IMR-90 (cell line): ENCODE results near the gene ALOX15B. TPM values are rescaled to one million over a fixed set of nuclear protein-coding genes. Genes with fewer than 3 reads are reported as not detected.

Experiments used
- ATAC-seq: fragments of 200-7000 bp; cut with Tn5 transposase; 2 replicates; pipeline ENCODE4 v1.9.1; 2020; ENCODE audit warnings: low read depth, mild to moderate bottlenecking, moderate library complexity
- BruUV-seq: library from RNA; stranded (reverse); fragments of 400-500 nt; replicated peaks from 2 replicates; lab custom pipeline; 2021; lab: Mats Ljungman, UMichigan
- CTCF ChIA-PET: fragments of 300-600 bp; formaldehyde crosslinking; extraction: SDS; loops from one replicate; lab custom pipeline; 2021; ENCODE audit warnings: antibody characterized with exemption; lab: Yijun Ruan, JAX
- POLR2A ChIA-PET: fragments of 300-600 bp; sonication (Branson Sonifier 250); formaldehyde crosslinking; loops from one replicate; lab custom pipeline; 2022; ENCODE audit warnings: antibody characterized with exemption; ENCODE audit not compliant: unreplicated experiment; lab: Charles Lee
- DNase-seq: peaks from one replicate; pipeline ENCODE4 v3.0.0; 2013
- H2AFZ ChIP-seq: replicated peaks from 2 replicates; pipeline ENCODE3; 2013; ENCODE audit warnings: low read length, mild to moderate bottlenecking; ENCODE audit not compliant: poor library complexity
- H2AK5ac ChIP-seq: 2 replicates; pipeline ENCODE4 v1.6.1; 2013; ENCODE audit warnings: low read depth, low read length, inconsistent platforms
- H2AK9ac ChIP-seq: replicated peaks from 2 replicates; pipeline ENCODE3; 2013; ENCODE audit warnings: mild to moderate bottlenecking, low read depth, low read length, moderate library complexity; ENCODE audit not compliant: poor library complexity
- H2BK120ac ChIP-seq: 2 replicates; pipeline ENCODE4 v1.6.1; 2013; ENCODE audit warnings: low read depth, low read length, inconsistent platforms
- H2BK15ac ChIP-seq: 3 replicates; pipeline ENCODE4 v1.6.1; 2013; ENCODE audit warnings: low read depth, low read length, inconsistent platforms
- H2BK20ac ChIP-seq: 2 replicates; pipeline ENCODE4 v1.6.1; 2013; ENCODE audit warnings: low read depth, mild to moderate bottlenecking, inconsistent platforms, low read length, moderate library complexity
- H2BK5ac ChIP-seq: 2 replicates; pipeline ENCODE4 v1.6.1; 2013; ENCODE audit warnings: mild to moderate bottlenecking, low read depth, low read length, inconsistent platforms; ENCODE audit not compliant: poor library complexity, severe bottlenecking
- H3K14ac ChIP-seq: replicated peaks from 2 replicates; pipeline ENCODE4 v1.6.1; 2013; ENCODE audit warnings: low read depth, low read length, inconsistent platforms
- H3K18ac ChIP-seq: 2 replicates; pipeline ENCODE4 v1.6.1; 2013; ENCODE audit warnings: low read depth, low read length, control low read depth
- H3K23ac ChIP-seq: 2 replicates; pipeline ENCODE4 v1.6.1; 2013; ENCODE audit warnings: low read depth, low read length, inconsistent platforms
- H3K27ac ChIP-seq: 2 replicates; pipeline ENCODE4 v1.5.1; 2013; ENCODE audit warnings: mild to moderate bottlenecking, control low read depth, low read length; ENCODE audit not compliant: insufficient read depth
- H3K27me3 ChIP-seq: 2 replicates; pipeline ENCODE4 v1.6.1; 2013; ENCODE audit warnings: low read length; ENCODE audit not compliant: control insufficient read depth, insufficient read depth
- H3K36me3 ChIP-seq: 2 replicates; pipeline ENCODE4 v1.6.1; 2013; ENCODE audit warnings: low read length, mixed read lengths; ENCODE audit not compliant: control insufficient read depth, insufficient read depth
- H3K4ac ChIP-seq: 2 replicates; pipeline ENCODE4 v1.6.1; 2013; ENCODE audit warnings: low read depth, low read length, inconsistent platforms
- H3K4me1 ChIP-seq: 2 replicates; pipeline ENCODE4 v1.6.1; 2013; ENCODE audit warnings: low read length, mixed read lengths; ENCODE audit not compliant: control insufficient read depth, insufficient read depth
- H3K4me2 ChIP-seq: 2 replicates; pipeline ENCODE4 v1.6.1; 2013; ENCODE audit warnings: low read depth, mild to moderate bottlenecking, control low read depth, low read length, moderate library complexity
- H3K4me3 ChIP-seq: 2 replicates; pipeline ENCODE4 v1.5.1; 2013; ENCODE audit warnings: low read depth, mild to moderate bottlenecking, control low read depth, low read length, moderate library complexity; ENCODE audit not compliant: insufficient read depth
- H3K56ac ChIP-seq: 2 replicates; pipeline ENCODE4 v1.6.1; 2013; ENCODE audit warnings: low read length, inconsistent platforms; ENCODE audit not compliant: insufficient read depth; ENCODE audit errors: extremely low read depth
- H3K79me1 ChIP-seq, 2 experiments: 2 replicates each; pipeline ENCODE4 v1.6.1; 2013; ENCODE audit warnings: low read length in 2 of 2, inconsistent platforms in 1 of 2, low read depth in 1 of 2
- H3K9ac ChIP-seq: 2 replicates; pipeline ENCODE4 v1.6.1; 2013; ENCODE audit warnings: low read depth, low read length, control low read depth
- H3K9me1 ChIP-seq: 2 replicates; pipeline ENCODE4 v1.6.1; 2013; ENCODE audit warnings: low read length, inconsistent platforms; ENCODE audit not compliant: insufficient read depth
- H3K9me3 ChIP-seq: 2 replicates; pipeline ENCODE4 v1.6.1; 2013; ENCODE audit warnings: low read length; ENCODE audit not compliant: control insufficient read depth, insufficient read depth
- H4K20me1 ChIP-seq: 2 replicates; pipeline ENCODE4 v1.6.1; 2013; ENCODE audit warnings: low read length, inconsistent platforms; ENCODE audit not compliant: insufficient read depth
- H4K5ac ChIP-seq: 2 replicates; pipeline ENCODE4 v1.6.1; 2013; ENCODE audit warnings: mild to moderate bottlenecking, low read depth, low read length, control low read depth
- H4K8ac ChIP-seq, 2 experiments: 2 replicates each; pipeline ENCODE4 v1.6.1; 2013; ENCODE audit warnings: low read depth in 2 of 2, low read length in 2 of 2, control low read depth in 1 of 2, inconsistent platforms in 1 of 2
- H4K91ac ChIP-seq: 2 replicates; pipeline ENCODE4 v1.6.1; 2013; ENCODE audit warnings: low read depth, low read length, inconsistent platforms; ENCODE audit not compliant: insufficient read depth
- BHLHE40 ChIP-seq: fragments of 150-350 bp; IDR thresholded peaks from 2 replicates; pipeline ENCODE4 v1.6.1; 2016; ENCODE audit warnings: mild to moderate bottlenecking, low read depth, low read length
- CEBPB ChIP-seq: IDR thresholded peaks from 2 replicates; pipeline ENCODE4 v1.6.1; 2012; ENCODE audit warnings: low read depth, low read length, improper control_type of control experiment
- CHD1 ChIP-seq: IDR thresholded peaks from 2 replicates; pipeline ENCODE4 v1.6.1; 2012; ENCODE audit warnings: low read depth, low read length, improper control_type of control experiment
- CTCF ChIP-seq: conservative IDR thresholded peaks from 2 replicates; pipeline ENCODE4 v1.5.1; 2012; ENCODE audit warnings: mild to moderate bottlenecking, low read depth, low read length, improper control_type of control experiment
- ELK1 ChIP-seq: fragments of 150-350 bp; IDR thresholded peaks from 2 replicates; pipeline ENCODE4 v1.6.1; 2016; ENCODE audit warnings: low read depth, mild to moderate bottlenecking, low read length, moderate library complexity, borderline replicate concordance
- FOS ChIP-seq: fragments of 150-350 bp; IDR thresholded peaks from 2 replicates; pipeline ENCODE4 v1.6.1; 2016; ENCODE audit warnings: low read depth, low read length
- MAFK ChIP-seq: IDR thresholded peaks from 2 replicates; pipeline ENCODE4 v1.6.1; 2012; ENCODE audit warnings: low read depth, low read length, improper control_type of control experiment
- MAZ ChIP-seq: IDR thresholded peaks from 2 replicates; pipeline ENCODE4 v1.6.1; 2012; ENCODE audit warnings: low read depth, mild to moderate bottlenecking, low read length, improper control_type of control experiment, moderate library complexity, borderline replicate concordance
- MXI1 ChIP-seq: IDR thresholded peaks from 2 replicates; pipeline ENCODE4 v1.6.1; 2012; ENCODE audit warnings: low read depth, mild to moderate bottlenecking, low read length, moderate library complexity, borderline replicate concordance
- NFE2L2 ChIP-seq: fragments of 150-350 bp; IDR thresholded peaks from 2 replicates; pipeline ENCODE4 v1.6.1; 2016; ENCODE audit warnings: low read depth, mild to moderate bottlenecking, low read length
- POLR2A ChIP-seq: IDR thresholded peaks from 2 replicates; pipeline ENCODE4 v1.6.1; 2012; ENCODE audit warnings: mild to moderate bottlenecking, low read depth, low read length
- RCOR1 ChIP-seq: IDR thresholded peaks from 2 replicates; pipeline ENCODE4 v1.6.1; 2012; ENCODE audit warnings: mild to moderate bottlenecking, low read length, improper control_type of control experiment; ENCODE audit not compliant: insufficient replicate concordance
- RFX5 ChIP-seq: IDR thresholded peaks from 2 replicates; pipeline ENCODE4 v1.8.0; 2012; ENCODE audit warnings: low read depth, mild to moderate bottlenecking, low read length, moderate library complexity
- SMC3 ChIP-seq: fragments of 150-350 bp; IDR thresholded peaks from 2 replicates; pipeline ENCODE4 v1.6.1; 2016; ENCODE audit warnings: low read depth, mild to moderate bottlenecking, antibody characterized with exemption, low read length, moderate library complexity
- USF2 ChIP-seq: fragments of 150-350 bp; IDR thresholded peaks from 2 replicates; pipeline ENCODE4 v1.6.1; 2017; ENCODE audit warnings: mild to moderate bottlenecking, antibody characterized with exemption, low read length, low read depth
- WGBS, 2 experiments: methylation state at CpG; one replicate each; pipeline versions ENCODE4 v1.1.5 to v1.1.7; 2013; ENCODE audit warnings: missing lambda C conversion rate in 2 of 2; ENCODE audit not compliant: insufficient read length in 1 of 2; ENCODE audit errors: extremely low coverage in 2 of 2; 5-methylcytosine and 5-hydroxymethylcytosine counted together
- dilution Hi-C: fragments of 300-500 bp; cut with HindIII; formaldehyde crosslinking; loops from one replicate; pipeline ENCODE4 v1.14.3; 2018; ENCODE audit warnings: low sequenced_read_pairs; ENCODE audit not compliant: unreplicated experiment
- in situ Hi-C: fragments of 300-500 bp; cut with MboI; formaldehyde crosslinking; loops from 3 replicates; pipeline ENCODE4 v1.14.3; 2019; ENCODE audit warnings: low sequenced_read_pairs, inconsistent platforms, mixed read lengths
- intact Hi-C: fragments of 100-400 bp; cut with micrococcal nuclease; formaldehyde crosslinking; loops from 2 replicates; pipeline ENCODE4 v1.10.0; 2022
- polyA plus RNA-seq, 3 experiments: library from polyadenylated mRNA; depleted of rRNA; stranded (reverse); fragments of >200 nt; gene quantifications; 2 replicates each; pipeline ENCODE4 v1.2.3, GENCODE V29; 2012; ENCODE audit warnings: low replicate concordance in 1 of 3
- total RNA-seq: library from RNA; depleted of rRNA; stranded (reverse); fragments of >200 nt; gene quantifications from 2 replicates; pipeline ENCODE4 v1.2.3, GENCODE V29; 2012

The ALOX15B gene
- total and polyA plus RNA-seq, 2 of the 4 experiments (the other 2 are of a cell fraction): not detected

- H2AK9ac ChIP-seq: no peak within 1 kb of the TSS
- no peaks in the 10 kb centered on the region for H4K20me1 ChIP-seq
- intact Hi-C loops (no loop called here), in situ Hi-C loops (loop anchor here (25.0 kb wide), 2 partner anchors 225 to 675 kb away; partner anchors contain the start of genes ARHGEF15 and SPDYE4), dilution Hi-C loops (no loop called here)
- no peaks in the 10 kb centered on the region for H3K4me1 ChIP-seq
- CTCF ChIA-PET: no interaction called here
- H3K4me3 ChIP-seq: no peak within 1 kb of the TSS
- no peak within 1 kb of the TSS for H3K14ac ChIP-seq
- H2AFZ ChIP-seq: no peak within 1 kb of the TSS
- WGBS, 2 experiments: 57% methylated on average over 9 of the region's 20 CpGs; no CpG with 5 or more reads in 1 of the 2 experiments
- no peak within 1 kb of the TSS for H3K23ac ChIP-seq
- ATAC-seq (no peak), DNase-seq (no peak)
- POLR2A ChIA-PET: no interaction called here
- no peak within 1 kb of the TSS for H2BK20ac ChIP-seq
- no peak within 1 kb of the TSS for H3K4me2 ChIP-seq
- peaks cover 75% of the 10 kb centered on the region for H3K27me3 ChIP-seq
- H2AK5ac ChIP-seq: no peak within 1 kb of the TSS
- no peak within 1 kb of the TSS for H3K4ac ChIP-seq
- no peaks in the 10 kb centered on the region for H3K9me3 ChIP-seq
- no peaks in the 10 kb centered on the region for H3K9me1 ChIP-seq
- no peak within 1 kb of the TSS for H3K56ac ChIP-seq
- no peak within 1 kb of the TSS for H3K27ac ChIP-seq
- H2BK5ac ChIP-seq: no peak within 1 kb of the TSS
- no TSS peak for BruUV-seq
- no peak within 1 kb of the TSS for H3K9ac ChIP-seq
- no peaks in the 10 kb centered on the region for H3K36me3 ChIP-seq
- no peak within 1 kb of the TSS for H3K18ac ChIP-seq
- H4K5ac ChIP-seq: no peak within 1 kb of the TSS
- H4K91ac ChIP-seq: no peak within 1 kb of the TSS
- no peak within 1 kb of the TSS for H2BK120ac ChIP-seq
- no peak within 1 kb of the TSS for H2BK15ac ChIP-seq
- no peaks in the 10 kb centered on the region for H3K79me1 ChIP-seq
- no peak within 1 kb of the TSS for H4K8ac ChIP-seq
- TF ChIP-seq FOS (no peak), BHLHE40 (no peak), ELK1 (no peak), CHD1 (no peak), MAZ (no peak), MAFK (no peak), RCOR1 (no peak), SMC3 (no peak), CEBPB (no peak), POLR2A (no peak), NFE2L2 (no peak), MXI1 (no peak), USF2 (no peak), RFX5 (no peak), CTCF (no peak)
Measured at GRCh38 chr17:8087075-8087951, 48.5 kb downstream of the ALOX15B start, which contains the start of gene ALOX12B. Gene ALOX12B (minus strand): TSS chr17:8087716. CDS start chr17:8087442, 274 bp downstream.
